ENCODE results near the gene MYH14. TPM values are rescaled to one million over a fixed set of nuclear protein-coding genes. Genes with fewer than 3 reads are reported as not detected.

The MYH14 gene
- total RNA-seq, 4 donors from 2014 or later, result 103 to 174 (median 141) TPM

DNA sequence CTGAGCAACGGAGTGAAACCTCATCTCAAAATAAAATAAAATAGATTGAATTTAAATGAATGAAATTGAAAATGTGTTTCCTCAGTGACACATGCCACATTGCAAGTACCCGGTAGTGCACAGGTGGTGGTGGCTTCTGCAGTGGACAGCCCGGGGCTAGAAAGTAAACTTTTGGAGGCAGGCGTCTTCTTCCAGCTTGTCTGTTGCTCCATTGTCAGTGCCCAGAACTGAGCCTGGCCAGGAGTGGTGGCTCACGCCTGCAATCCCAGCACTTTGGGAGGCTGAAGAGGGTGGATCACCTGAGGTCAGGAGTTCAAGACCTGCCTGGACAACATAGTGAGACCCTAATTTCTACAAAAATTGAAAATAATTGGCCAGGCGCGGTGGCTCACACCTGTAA, 5.7 kb downstream of the MYH14 start:
- intact Hi-C loops (cut with DNase I; ENCODE audit: low total_unique reads) (loop anchor here (10.0 kb wide), 1 partner anchor 276 kb away; no protein-coding TSS in a partner anchor), in situ Hi-C loops (cut with MboI; ENCODE audit: low sequenced_read_pairs in 4 of 4) (no loop called here)
- no peak for ATAC-seq
- Histone ChIP-seq H3K9me3 (no peaks in the 10 kb centered on the region), H3K36me3 (no peaks in the 10 kb centered on the region), H3K27me3 (no peaks in the 10 kb centered on the region), H3K4me1 (peaks cover 15 to 17% of the 10 kb centered on the region in 2 donors), H3K27ac (no peak overlapping the region), H3K4me3 (no peak overlapping the region)
- no peak for DNase-seq
- TF ChIP-seq, protein P1, sequence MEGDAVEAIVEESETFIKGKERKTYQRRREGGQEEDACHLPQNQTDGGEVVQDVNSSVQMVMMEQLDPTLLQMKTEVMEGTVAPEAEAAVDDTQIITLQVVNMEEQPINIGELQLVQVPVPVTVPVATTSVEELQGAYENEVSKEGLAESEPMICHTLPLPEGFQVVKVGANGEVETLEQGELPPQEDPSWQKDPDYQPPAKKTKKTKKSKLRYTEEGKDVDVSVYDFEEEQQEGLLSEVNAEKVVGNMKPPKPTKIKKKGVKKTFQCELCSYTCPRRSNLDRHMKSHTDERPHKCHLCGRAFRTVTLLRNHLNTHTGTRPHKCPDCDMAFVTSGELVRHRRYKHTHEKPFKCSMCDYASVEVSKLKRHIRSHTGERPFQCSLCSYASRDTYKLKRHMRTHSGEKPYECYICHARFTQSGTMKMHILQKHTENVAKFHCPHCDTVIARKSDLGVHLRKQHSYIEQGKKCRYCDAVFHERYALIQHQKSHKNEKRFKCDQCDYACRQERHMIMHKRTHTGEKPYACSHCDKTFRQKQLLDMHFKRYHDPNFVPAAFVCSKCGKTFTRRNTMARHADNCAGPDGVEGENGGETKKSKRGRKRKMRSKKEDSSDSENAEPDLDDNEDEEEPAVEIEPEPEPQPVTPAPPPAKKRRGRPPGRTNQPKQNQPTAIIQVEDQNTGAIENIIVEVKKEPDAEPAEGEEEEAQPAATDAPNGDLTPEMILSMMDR (IDR thresholded peaks at IDR 0.05 in 4 of 5, conservative IDR thresholded peaks at IDR 0.05 in 1 of 5), result no peak
- TF ChIP-seq POLR2A (IDR thresholded peaks at IDR 0.05), result no peak

DNA sequence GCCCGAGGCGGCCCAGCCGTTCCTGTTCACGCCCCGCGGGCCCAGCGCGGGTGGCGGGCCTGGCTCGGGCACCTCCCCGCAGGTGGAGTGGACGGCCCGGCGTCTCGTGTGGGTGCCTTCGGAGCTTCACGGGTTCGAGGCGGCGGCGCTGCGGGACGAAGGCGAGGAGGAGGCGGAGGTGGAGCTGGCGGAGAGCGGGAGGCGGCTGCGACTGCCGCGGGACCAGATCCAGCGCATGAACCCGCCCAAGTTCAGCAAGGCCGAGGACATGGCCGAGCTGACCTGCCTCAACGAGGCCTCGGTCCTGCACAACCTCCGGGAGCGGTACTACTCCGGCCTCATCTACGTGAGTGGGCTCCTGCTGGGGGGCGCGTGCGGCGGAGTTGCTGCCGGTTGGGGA, 7.0 kb downstream of the MYH14 start:
- Histone ChIP-seq H3K4me1 (peaks cover 5 to 11% of the 10 kb centered on the region in 2 donors), H3K4me3 (no peak overlapping the region), H3K27me3 (no peaks in the 10 kb centered on the region), H3K36me3 (no peaks in the 10 kb centered on the region), H3K27ac (no peak overlapping the region), H3K9me3 (no peaks in the 10 kb centered on the region)
- intact Hi-C loops (cut with DNase I; ENCODE audit: low total_unique reads) (no loop called here), in situ Hi-C loops (cut with MboI; ENCODE audit: low sequenced_read_pairs in 4 of 4) (no loop called here)
- DNase-seq (no peak), ATAC-seq (no peak)
- TF ChIP-seq, protein P1 (IDR thresholded peaks at IDR 0.05 in 4 of 5, conservative IDR thresholded peaks at IDR 0.05 in 1 of 5), result no peak
- no peak for TF ChIP-seq POLR2A (IDR thresholded peaks at IDR 0.05)

DNA sequence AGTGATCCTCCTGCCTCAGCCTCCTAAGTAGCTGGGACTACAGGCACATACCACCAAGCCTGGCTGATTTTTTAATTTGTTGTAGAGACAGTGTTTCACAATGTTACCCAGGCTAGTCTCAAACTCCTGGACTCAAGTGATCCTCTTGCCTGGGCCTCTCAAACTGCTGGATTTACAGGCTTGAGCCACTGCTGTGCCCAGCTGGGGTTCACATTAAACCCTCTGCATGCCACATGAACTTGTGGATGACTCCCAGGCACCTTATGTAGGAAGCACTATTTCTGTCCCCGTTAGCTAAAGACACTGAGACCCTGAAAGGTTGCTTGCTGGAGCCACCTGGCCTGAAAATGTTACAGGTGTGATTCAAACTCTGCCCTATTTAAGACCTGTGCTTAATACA, 10.5 kb downstream of the MYH14 start:
- in situ Hi-C loops (cut with MboI; ENCODE audit: low sequenced_read_pairs in 4 of 4) (no loop called here), intact Hi-C loops (cut with DNase I; ENCODE audit: low total_unique reads) (no loop called here)
- H3K4me3 ChIP-seq, result no peak overlapping the region
- no peak for DNase-seq
- peaks cover 0 to 8% of the 10 kb centered on the region in 2 donors for H3K36me3 ChIP-seq
- peak overlapping the region in 2 of 4 donors; percentile 13 to 79 for H3K27ac ChIP-seq
- TF ChIP-seq POLR2A (IDR thresholded peaks at IDR 0.05), result no peak
- TF ChIP-seq, protein P1 (IDR thresholded peaks at IDR 0.05 in 4 of 5, conservative IDR thresholded peaks at IDR 0.05 in 1 of 5), result no peak
- H3K27me3 ChIP-seq, result no peaks in the 10 kb centered on the region
- no peaks in the 10 kb centered on the region for H3K9me3 ChIP-seq
- peaks cover 0 to 7% of the 10 kb centered on the region in 2 donors for H3K4me1 ChIP-seq
- ATAC-seq, result no peak

DNA sequence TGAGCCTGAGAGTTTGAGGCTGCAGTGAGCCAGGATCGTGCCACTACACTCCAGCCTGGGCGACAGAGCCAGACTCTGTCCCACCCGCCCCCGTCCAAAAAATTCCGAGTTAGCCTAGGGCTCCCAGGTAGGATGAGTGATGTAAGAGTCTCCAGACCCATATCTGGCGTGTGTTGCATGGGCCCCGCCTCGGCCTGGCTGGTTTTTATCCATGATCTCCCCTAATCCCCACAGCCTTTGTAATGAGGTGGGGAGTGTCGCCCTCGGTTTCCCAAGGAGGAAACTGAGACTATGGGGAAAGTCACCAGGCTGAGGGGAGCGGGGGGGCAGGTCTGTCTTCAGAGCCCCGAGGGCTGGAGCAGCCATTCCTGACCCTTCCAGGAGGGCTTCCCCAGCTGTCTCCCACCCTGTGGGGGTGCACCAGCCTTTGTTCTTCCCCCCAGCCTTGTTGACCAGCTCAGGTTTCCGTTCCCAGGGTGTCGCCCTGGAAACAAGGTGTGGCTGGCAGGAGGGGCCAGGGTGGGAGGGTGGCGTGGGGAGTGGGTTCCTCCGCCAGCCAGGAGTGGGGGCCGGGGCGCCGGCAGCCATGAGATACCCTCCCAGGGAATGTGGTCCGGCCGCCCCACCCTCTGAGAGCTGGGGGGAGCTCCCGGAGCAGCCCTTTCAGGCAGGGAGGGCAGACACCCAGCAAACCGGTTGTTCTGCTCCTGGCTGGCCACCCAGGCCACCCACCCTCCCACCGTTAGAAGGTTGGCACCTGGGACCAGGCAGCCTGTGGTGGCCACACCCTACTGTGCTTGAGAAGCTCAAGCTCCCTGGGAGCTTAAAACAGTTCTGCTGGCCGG, 11.5 kb downstream of the MYH14 start:
- Histone ChIP-seq H3K27ac (peak overlapping the region; percentile 44 to 79 (median 63)), H3K4me3 (no peak overlapping the region), H3K4me1 (peaks cover 0 to 7% of the 10 kb centered on the region in 2 donors), H3K9me3 (no peaks in the 10 kb centered on the region), H3K27me3 (no peaks in the 10 kb centered on the region), H3K36me3 (peaks cover 0 to 16% of the 10 kb centered on the region in 2 donors)
- ATAC-seq (peak; percentile 9 to 63), DNase-seq (peak in 1 of 2 donors; percentile 61)
- in situ Hi-C loops (cut with MboI; ENCODE audit: low sequenced_read_pairs in 4 of 4), result no loop called here
- intact Hi-C loops (cut with DNase I; ENCODE audit: low total_unique reads), result no loop called here
- no peak for TF ChIP-seq POLR2A (IDR thresholded peaks at IDR 0.05)
- TF ChIP-seq, protein P1 (IDR thresholded peaks at IDR 0.05 in 4 of 5, conservative IDR thresholded peaks at IDR 0.05 in 1 of 5), result no peak
